C4-2B (cell line): ENCODE data around the gene MMAA.

Experiments
- CTCF ChIP-seq: fragments of 450-650 bp; conservative IDR thresholded peaks from 2 replicates; pipeline ENCODE4 v1.5.1; 2017; ENCODE audit warnings: mild to moderate bottlenecking
- ZFX ChIP-seq: fragments of 450-650 bp; IDR thresholded peaks from 2 replicates; pipeline ENCODE4 v1.6.1; 2017

- TF ChIP-seq CTCF (no peak), ZFX (no peak)
Observed at GRCh38 chr4:145698507-145698906, 79.3 kb downstream of the MMAA start.
